HK-2 (cell line): ENCODE measurements around the gene SVIL.
"Not testable (repeated sequence)": the region's sequence is repeated elsewhere in the genome, so short reads cannot be mapped to it uniquely, and the experiment has no call there.

ENCODE experiments used
- DNase-seq: peaks from one replicate; pipeline ENCODE4 v3.0.0-alpha.2; 2018; ENCODE audit not compliant: unreplicated experiment

Gene SVIL

GRCh38 chr10:29574212-29575097, 60.3 kb downstream of the SVIL start:
- DNase-seq: not testable (repeated sequence)

- DNase-seq: not testable (repeated sequence)
These were observed 64.5 kb downstream of the SVIL start for GRCh38 chr10:29570248-29570647.

- DNase-seq: no peak
These were observed 65.0 kb downstream of the SVIL start for GRCh38 chr10:29569795-29570194.

DNA sequence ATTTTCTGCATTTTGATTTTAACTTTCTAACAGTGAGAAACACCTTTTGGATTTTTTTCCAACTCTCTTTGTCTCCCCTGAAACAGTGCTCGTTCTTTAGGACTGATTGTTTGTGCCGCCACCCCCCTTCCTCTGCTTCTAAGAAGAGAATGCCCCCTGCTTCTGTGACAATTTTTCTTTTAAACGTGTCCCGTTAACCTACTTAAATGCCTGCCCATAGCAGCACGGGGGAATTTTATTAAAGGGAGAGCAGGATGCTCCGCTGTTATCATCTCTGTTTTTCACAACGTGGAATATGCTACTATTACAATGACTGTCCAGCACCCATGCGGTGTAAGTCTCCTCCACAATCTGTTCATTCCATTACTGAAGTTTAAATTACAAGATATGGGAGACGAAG, 67.8 kb downstream of the SVIL start:
- DNase-seq: no peak

DNA sequence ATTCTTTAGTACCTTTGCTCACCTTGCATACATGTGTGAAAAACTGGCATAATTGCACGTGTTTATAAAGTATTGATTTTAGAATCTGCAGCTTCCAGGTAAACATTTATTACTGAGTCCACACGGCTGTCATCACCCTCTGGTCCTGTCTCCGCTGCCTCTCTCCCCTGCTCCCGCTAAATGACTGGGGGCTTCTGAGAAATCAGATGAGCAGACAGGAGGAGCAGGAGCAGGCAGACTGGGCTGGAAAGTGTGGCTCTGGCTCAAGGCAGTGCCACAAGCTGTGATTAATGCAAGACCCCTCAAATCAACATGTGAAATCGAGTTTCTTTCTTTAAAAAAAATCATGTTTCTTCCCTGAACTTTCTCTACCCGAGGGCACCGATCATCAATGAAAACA, 68.6 kb downstream of the SVIL start:
- DNase-seq: not testable (repeated sequence)

- DNase-seq: no peak
These were observed 71.2 kb downstream of the SVIL start for GRCh38 chr10:29563420-29564035.

DNA sequence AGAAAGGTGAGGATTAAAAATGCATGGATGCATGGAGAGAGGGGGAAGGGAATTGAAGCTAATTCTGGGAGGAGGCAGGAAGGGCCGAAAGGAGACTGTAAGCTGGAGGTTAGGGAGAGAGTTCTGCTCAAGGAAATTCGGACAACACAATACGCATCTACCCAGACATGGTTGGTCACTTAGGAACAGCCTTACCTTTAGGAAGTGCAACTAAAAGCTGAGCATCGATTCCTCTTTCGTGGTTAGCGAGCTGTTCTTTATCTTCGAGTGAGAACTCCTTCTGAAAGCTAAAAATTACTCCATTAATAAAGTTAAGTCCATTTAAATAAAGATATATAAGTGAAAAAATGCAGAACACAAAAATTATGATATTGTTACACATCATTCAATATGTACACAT, 71.8 kb downstream of the SVIL start:
- not testable (repeated sequence) for DNase-seq

- no peak for DNase-seq
These were observed 74.8 kb downstream of the SVIL start for GRCh38 chr10:29559996-29560395.

- no peak for DNase-seq
These were observed 77.1 kb downstream of the SVIL start for GRCh38 chr10:29557665-29558064.

- no peak for DNase-seq
These were observed 78.9 kb downstream of the SVIL start for GRCh38 chr10:29555746-29556481.

DNA sequence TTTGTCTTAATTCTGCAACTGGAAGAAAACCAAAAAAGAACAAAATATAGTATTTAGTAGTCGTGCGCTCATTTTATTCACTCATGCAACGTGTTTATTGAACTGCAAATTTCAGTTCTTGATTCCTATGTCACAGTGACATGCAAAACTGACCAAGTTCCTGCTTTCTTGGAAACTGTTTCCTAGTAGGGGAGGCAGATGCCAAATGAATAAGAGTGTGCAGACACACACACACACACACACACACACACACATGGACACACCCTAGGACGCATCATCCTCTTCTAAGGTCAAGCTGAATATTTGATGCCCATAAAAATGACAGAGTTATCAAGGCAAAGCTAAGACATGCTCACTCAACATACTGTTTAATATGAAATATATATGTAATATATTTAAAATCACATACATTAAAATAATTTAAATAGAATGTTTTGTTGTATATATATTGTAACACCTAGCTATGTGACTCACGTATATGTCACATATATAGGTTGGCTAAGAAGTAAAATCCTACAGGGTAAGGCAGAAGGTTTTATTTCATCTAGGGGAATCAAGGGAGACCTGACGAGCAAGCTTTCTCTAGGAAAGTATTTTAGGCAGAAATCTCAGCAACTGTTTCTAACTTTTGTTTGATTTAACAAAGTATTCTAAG, 79.6 kb downstream of the SVIL start:
- no peak for DNase-seq

- no peak for DNase-seq
These were observed 80.1 kb downstream of the SVIL start for GRCh38 chr10:29554660-29555059.

- DNase-seq: no peak
These were observed 81.1 kb downstream of the SVIL start for GRCh38 chr10:29553544-29554250.

- DNase-seq: not testable (repeated sequence)
These were observed 81.7 kb downstream of the SVIL start for GRCh38 chr10:29553116-29553515.

DNA sequence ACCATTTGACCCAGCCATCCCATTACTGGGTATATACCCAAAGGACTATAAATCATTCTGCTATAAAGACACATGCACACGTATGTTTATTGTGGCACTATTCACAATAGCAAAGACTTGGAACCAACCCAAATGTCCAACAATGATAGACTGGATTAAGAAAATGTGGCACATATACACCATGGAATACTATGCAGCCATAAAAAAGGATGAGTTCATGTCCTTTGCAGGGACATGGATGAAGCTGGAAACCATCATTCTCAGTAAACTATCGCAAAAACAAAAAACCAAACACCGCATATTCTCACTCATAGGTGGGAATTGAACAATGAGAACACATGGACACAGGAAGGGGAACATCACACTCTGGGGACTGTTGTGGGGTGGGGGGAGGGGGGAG, 85.3 kb downstream of the SVIL start:
- DNase-seq: not testable (repeated sequence)

DNA sequence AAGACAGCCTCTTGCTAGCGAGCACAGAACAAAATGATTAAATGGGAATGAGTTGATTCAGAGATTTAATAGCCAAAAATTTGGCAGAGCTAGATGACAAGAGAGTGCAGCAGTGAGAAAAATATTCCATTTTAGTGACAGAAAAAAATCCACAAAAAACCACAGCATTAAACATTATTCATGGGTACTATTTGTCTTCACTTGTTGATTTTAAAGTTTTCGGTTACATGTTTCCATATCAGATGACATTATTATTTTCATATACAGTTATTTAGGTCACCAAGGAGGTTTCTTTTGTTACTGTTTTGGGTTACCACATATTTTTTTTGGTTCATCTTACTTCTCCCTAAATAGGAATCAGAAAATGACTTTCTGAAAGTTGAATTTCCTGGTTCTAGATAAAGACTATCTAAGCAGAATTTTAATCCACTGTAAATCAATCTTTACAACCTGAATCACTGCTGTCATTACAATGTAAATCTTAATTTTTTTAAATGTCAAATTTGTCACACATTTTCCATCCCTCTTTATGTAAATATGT, 87.9 kb downstream of the SVIL start:
- DNase-seq: no peak

GRCh38 chr10:29545122-29545521, 89.6 kb downstream of the SVIL start:
- no peak for DNase-seq

DNA sequence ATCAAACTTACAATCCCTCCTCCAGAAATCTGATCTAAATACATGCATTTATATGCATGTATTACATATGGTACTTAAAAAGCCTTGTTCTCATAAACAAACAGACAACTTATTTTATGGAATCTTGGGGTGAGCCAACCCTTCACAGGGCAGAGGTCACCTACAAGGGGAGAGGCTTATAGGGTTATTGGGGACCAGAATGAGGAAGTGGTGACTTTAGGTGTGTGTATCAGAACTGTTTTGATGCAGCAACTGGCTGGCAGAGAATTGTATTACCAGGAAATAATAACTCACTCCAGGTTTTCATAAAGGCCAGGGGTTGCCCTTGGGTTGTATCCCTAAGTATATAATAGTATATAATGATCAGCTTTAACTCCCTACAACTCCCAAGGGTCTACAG, 91.1 kb downstream of the SVIL start:
- no peak for DNase-seq

GRCh38 chr10:29542723-29543122, 92.0 kb downstream of the SVIL start:
- no peak for DNase-seq

DNA sequence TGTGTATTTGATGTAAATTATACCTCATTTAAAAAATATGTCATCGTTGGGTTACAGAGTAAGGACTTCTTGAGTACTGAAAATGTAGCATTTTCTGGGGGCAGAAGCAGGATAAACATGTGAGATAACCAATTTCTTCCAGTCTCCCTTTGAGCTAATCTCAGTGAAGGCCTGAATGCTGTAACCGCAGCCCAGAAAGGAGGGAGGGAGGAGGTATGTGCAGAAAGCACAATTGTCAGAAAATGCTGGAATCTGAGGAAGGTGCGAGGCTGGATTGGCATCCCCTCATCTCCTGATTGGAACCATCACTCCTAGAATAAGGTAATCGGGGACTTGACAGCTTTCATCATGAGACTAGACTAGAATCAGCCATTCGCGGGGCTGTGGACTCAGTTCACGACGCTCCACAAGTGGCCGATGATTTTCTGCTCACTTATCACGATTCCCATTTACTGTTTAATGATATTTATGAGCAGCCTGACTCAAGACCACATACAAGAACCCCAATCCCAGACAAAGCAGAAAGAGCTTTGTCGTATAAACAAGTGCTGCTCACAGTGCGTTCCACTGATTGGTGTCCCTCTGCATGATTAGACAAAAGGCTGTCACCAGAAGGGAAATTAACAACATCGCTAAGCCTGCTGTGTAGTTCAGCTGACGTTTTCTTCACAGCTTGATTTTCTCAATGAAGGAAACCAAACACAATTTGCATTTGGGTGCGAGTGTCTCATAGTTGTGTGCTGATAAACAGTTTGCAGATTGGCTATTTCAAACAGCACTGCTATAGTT, 93.2 kb downstream of the SVIL start:
- no peak for DNase-seq
